Glomerular visceral epithelial cell (primary cell): ENCODE results near the gene TMEM60.

ENCODE experiments used
- DNase-seq: peaks from one replicate; pipeline ENCODE4 v3.0.0-alpha.2; 2016; ENCODE audit errors: extremely low spot score

TMEM60 gene

GRCh38 chr7:77771901-77772300 lies 26.3 kb downstream of the TMEM60 start:
- DNase-seq: no peak

GRCh38 chr7:77770316-77770715 lies 27.9 kb downstream of the TMEM60 start:
- no peak for DNase-seq

- no peak for DNase-seq
Observed at GRCh38 chr7:77766801-77767605, 31.2 kb downstream of the TMEM60 start.

- peak; percentile 15 for DNase-seq
Observed at GRCh38 chr7:77765906-77766800, 32.1 kb downstream of the TMEM60 start.

GRCh38 chr7:77765481-77765880 lies 32.8 kb downstream of the TMEM60 start:
- no peak for DNase-seq

- no peak for DNase-seq
Observed at GRCh38 chr7:77760809-77761453, 37.3 kb downstream of the TMEM60 start.

- DNase-seq: peak; percentile 69
Observed at GRCh38 chr7:77759294-77759889, 38.8 kb downstream of the TMEM60 start.

GRCh38 chr7:77757589-77757988 lies 40.6 kb downstream of the TMEM60 start:
- no peak for DNase-seq

- DNase-seq: no peak
Observed at GRCh38 chr7:77753173-77753572, 45.1 kb downstream of the TMEM60 start.

- DNase-seq: no peak
Observed at GRCh38 chr7:77752016-77752415, 46.2 kb downstream of the TMEM60 start.

- DNase-seq: no peak
Observed at GRCh38 chr7:77747718-77748117, 50.5 kb downstream of the TMEM60 start.

GRCh38 chr7:77747178-77747577 lies 51.1 kb downstream of the TMEM60 start:
- DNase-seq: no peak

GRCh38 chr7:77746824-77747165 lies 51.4 kb downstream of the TMEM60 start:
- DNase-seq: no peak

GRCh38 chr7:77746164-77746823 lies 51.9 kb downstream of the TMEM60 start:
- DNase-seq: no peak

GRCh38 chr7:77745746-77746145 lies 52.5 kb downstream of the TMEM60 start:
- no peak for DNase-seq
